ENCODE measurements around the gene H3-3A. TPM values are rescaled to one million over a fixed set of nuclear protein-coding genes. Genes with fewer than 3 reads are reported as not detected.

The H3-3A gene
- total RNA-seq, 1 donor = 148 TPM

DNA sequence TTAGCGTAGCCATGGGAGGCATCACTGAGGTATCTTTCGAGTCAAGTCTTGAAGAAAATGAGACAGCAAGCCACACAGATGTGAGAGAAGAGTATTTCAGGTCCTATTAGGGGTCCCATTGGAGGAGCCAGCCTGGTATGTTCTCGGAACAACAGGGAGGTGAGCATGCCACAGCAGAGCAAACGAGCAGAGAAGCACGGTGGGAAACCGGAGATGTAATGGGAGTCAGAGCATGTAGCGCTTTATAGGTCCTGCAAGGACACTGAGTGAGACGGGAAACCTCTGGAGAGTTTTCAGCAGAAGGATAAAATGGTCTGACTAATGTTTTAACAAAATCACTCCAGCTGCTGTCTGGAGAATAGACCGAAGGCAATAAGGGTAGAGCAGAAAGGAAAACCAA, 15.9 kb downstream of the H3-3A start:
- TF ChIP-seq, protein P1, sequence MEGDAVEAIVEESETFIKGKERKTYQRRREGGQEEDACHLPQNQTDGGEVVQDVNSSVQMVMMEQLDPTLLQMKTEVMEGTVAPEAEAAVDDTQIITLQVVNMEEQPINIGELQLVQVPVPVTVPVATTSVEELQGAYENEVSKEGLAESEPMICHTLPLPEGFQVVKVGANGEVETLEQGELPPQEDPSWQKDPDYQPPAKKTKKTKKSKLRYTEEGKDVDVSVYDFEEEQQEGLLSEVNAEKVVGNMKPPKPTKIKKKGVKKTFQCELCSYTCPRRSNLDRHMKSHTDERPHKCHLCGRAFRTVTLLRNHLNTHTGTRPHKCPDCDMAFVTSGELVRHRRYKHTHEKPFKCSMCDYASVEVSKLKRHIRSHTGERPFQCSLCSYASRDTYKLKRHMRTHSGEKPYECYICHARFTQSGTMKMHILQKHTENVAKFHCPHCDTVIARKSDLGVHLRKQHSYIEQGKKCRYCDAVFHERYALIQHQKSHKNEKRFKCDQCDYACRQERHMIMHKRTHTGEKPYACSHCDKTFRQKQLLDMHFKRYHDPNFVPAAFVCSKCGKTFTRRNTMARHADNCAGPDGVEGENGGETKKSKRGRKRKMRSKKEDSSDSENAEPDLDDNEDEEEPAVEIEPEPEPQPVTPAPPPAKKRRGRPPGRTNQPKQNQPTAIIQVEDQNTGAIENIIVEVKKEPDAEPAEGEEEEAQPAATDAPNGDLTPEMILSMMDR (IDR thresholded peaks at IDR 0.05; ENCODE audit: insufficient read depth, low read depth, low read length) = no peak
- DNase-seq (ENCODE audit: low read depth) = no peak
- no peak overlapping the region for H3K4me3 ChIP-seq (ENCODE audit: low read depth, low read length)

DNA sequence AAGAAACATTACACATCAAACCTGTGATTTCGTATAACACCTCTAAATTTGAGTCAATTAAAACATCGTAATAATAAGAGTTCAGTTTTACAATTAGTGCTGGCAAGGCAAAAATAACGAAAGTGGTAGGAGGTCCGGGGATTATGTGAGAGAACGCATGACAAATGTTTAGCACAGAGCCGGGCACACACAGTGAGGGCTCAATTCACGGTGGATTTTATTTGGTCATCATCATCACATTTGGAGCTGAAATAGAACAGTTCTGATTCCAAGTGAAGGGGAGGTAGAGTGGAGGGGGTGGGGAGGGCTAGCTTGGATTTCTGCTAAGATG, 20.0 kb downstream of the H3-3A start:
- no peak for DNase-seq (ENCODE audit: low read depth)
- TF ChIP-seq, protein P1 (IDR thresholded peaks at IDR 0.05; ENCODE audit: insufficient read depth, low read depth, low read length) = no peak

DNA sequence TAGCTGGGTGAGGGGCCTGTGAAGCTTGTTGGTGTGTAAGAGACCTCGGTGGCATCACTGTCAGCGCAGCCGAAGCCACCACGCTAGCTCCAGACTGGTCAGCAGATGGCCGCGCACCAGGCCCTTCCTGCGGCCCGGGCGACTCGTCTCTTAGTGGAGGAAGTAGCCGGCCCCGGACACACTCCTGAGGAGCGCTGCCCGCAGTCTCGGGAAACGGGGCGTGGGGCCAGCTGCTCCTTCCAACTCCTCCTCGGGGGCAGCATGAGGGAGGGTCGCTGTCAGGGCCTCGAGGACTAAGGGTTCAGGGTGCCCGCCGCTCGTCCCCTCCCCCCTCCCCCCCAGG, 20.4 kb downstream of the H3-3A start:
- TF ChIP-seq, protein P1 (IDR thresholded peaks at IDR 0.05; ENCODE audit: insufficient read depth, low read depth, low read length) = no peak
- peak overlapping the region; percentile 75 for H3K4me3 ChIP-seq (ENCODE audit: low read depth, low read length)
- DNase-seq (ENCODE audit: low read depth) = peak; percentile 54

More for the DNA sequence above, 20.0 kb downstream of the H3-3A start:
- peak overlapping the region; percentile 75 for H3K4me3 ChIP-seq (ENCODE audit: low read depth, low read length)

DNA sequence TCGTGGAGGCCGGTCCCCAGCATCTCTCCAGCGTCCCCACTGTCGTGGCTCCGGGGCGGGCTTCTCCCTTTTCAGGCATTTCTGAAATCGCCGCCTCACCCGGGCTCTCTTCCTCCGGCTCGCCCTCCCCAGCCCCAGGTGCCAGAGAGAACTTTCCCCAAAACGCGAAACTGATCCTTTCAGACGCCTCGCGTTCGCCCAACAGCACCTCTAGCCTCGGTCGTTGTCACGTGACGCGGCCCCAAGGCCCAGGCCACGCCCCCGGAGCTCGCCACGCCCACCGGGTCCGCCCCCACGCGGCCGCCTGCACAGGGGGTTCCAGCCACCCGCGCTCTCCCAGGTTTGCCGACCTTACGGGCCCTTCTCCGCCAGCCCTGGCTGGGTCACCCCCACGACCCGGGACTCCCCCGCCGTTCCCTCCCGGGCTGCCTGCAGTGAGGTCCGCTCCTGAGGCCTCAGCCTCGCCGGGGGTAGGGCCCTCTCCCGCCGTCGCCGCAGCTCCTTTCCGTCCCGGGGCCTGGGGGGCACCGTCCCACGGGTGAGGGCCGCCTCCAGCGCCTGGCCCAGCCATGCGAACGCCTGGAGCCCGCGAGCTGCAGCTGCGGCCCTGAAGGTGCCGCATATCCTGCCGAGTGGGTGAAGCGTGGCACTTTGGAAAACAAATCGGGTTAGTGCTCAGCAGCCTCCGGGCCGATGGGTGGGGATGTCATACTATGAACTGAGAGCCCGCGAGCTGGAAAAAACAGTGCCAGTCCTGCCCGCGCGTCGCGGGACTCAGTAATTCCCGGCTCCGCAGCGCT, 21.0 kb downstream of the H3-3A start:
- peak overlapping the region; percentile 75 for H3K4me3 ChIP-seq (ENCODE audit: low read depth, low read length)
- TF ChIP-seq, protein P1 (IDR thresholded peaks at IDR 0.05; ENCODE audit: insufficient read depth, low read depth, low read length) = no peak
- peak; percentile 73 for DNase-seq (ENCODE audit: low read depth)

DNA sequence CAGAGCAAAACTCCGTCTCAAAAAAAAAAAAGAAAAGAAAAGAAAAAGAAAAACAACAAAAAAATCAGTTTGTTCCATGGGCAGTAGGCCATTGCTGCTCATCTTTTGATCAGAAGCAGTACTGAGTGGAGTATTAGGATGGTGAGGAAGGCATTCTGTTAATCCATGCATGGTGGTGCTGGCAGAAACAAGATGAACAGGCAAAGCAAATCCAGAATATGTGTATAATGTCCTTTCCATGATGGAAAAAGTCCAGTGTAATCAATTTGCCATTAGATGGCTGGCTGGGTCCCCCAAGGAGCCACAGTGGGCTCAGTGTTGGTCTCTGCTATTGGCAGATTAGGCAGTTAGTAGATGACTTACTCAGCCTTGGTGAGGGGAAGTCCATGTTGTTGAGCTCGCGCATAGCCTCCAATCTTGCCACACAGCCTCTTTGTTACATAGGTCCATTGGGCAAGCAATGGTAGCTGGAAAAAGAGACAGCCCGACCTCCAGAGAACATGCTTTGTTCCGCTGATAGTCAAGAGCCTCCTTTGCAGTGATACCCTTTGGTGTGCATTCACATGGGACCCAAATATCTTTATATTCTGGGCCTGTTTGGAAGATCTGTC, 23.3 kb downstream of the H3-3A start:
- TF ChIP-seq, protein P1 (IDR thresholded peaks at IDR 0.05; ENCODE audit: insufficient read depth, low read depth, low read length) = no peak
- no peak for DNase-seq (ENCODE audit: low read depth)
- H3K4me3 ChIP-seq (ENCODE audit: low read depth, low read length) = no peak overlapping the region

DNA sequence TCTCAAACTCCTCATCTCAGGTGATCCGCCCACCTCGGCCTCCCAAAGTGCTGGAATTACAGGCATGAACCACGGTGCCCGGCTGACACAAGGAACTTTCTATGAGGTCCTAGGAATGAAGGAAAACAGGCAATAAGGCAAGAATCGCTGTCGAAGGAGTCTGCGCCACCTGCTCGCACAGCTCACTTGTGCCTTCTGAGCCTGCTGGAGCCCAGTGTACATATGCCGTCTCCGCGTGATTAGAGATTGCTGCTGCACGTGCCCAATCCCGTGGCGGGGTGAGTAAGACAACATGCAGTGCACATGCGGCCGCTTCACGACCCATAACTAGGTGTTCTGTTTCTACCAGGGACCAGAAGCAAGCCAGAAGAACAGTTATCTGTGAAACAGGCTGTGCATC, 24.3 kb downstream of the H3-3A start:
- H3K4me3 ChIP-seq (ENCODE audit: low read depth, low read length) = no peak overlapping the region
- DNase-seq (ENCODE audit: low read depth) = no peak
- TF ChIP-seq, protein P1 (IDR thresholded peaks at IDR 0.05; ENCODE audit: insufficient read depth, low read depth, low read length) = no peak
